Stimulated activated naive CD4-positive, alpha-beta T cell (primary cell): ENCODE data around the gene TCTN3.
"Not testable (repeated sequence)": the region's sequence is repeated elsewhere in the genome, so short reads cannot be mapped to it uniquely, and the experiment has no call there.

Source experiments
- DNase-seq, 6 experiments: peaks; one replicate each; lab custom pipeline; 2025; lab: John Stamatoyannopoulos, UW

TCTN3 gene, protein sequence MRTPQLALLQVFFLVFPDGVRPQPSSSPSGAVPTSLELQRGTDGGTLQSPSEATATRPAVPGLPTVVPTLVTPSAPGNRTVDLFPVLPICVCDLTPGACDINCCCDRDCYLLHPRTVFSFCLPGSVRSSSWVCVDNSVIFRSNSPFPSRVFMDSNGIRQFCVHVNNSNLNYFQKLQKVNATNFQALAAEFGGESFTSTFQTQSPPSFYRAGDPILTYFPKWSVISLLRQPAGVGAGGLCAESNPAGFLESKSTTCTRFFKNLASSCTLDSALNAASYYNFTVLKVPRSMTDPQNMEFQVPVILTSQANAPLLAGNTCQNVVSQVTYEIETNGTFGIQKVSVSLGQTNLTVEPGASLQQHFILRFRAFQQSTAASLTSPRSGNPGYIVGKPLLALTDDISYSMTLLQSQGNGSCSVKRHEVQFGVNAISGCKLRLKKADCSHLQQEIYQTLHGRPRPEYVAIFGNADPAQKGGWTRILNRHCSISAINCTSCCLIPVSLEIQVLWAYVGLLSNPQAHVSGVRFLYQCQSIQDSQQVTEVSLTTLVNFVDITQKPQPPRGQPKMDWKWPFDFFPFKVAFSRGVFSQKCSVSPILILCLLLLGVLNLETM

DNA sequence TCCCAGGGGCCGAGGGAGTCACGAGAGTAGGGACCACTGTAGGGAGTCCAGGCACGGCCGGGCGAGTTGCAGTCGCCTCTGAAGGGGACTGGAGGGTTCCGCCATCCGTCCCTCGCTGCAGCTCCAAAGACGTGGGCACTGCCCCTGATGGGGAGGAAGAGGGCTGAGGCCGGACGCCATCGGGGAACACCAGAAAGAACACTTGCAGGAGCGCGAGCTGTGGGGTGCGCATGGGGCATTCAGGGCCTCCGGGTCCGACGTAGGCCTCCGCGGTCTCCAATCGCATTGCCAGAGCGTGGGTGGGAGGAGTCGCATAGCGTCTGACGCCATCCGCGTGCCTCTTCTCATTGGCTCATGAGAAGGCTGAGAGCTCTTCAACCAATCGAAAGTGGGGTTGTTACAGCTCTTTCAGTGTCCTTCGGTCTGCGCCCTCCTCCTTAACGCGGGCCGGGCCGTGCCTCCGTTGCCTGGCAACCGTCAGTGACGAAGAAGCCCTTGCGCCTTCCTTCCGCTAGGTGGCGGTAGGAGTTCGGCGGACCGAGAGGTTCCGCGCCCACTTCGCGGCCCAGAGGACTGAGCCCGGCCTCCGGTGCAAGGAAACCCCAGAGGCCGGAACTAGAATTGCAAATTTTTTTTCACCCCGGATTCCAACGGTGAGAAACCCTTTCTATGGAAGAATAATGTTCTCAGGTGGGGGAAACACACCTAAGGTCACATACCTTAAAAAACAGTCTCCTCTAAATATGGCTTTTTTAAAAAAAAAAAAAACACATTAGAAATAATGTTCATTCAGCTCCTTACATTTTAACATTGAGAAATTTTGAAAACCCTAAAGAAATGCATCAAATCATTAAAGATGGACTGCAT is at the start of gene TCTN3:
Gene TCTN3 (minus strand): TSS at position 260 of the 867 bp plus-strand sequence. CDS start 28 bp downstream, at position 232.
- DNase-seq = peak; percentile 85 to 98 (median 96)

DNA sequence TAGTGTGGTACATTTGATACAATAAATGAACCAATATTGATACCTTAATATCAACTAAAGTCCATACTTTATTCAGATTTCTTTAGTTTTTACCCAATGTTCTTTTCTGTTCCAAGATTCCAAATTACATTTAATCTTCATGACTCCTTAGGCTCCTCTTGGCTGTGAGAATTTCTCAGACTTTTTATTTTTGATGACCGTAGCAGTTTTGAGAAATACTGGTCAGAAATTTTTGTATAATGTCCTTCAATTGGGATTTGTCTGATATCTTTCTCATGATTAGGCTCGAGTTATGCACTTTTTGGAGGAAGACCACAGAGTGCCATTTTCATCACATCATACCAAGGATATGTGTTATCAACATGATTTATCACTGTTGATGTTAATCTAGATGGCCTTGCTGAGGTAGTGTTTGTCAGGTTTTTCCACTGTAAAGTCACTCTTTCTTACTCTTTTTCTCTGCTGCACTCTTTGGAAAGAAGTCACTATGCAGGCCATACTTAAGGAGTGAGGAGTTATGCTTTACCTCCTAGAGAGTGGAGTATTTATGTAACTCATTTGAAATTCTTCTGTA is 49.3 kb upstream of the TCTN3 start:
- no peak for DNase-seq

DNA sequence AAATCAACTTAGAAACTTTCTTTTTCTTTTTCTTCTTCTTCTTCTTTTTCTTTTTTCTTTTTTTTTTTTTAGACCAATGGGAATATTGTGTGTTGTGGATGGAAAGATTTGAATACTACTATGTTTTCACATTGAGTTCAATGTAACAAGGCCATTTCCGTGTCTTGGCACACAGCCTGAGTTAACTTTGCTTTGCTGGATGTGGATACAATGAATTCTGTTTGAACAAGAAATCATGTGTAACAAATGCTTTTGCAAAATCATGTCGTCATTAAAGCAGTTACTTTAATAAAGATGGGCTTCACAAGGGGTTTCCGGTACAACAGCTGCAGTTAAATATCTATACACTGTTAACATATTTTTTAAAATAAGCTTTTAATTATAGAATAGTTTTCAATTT is 48.8 kb upstream of the TCTN3 start:
- no peak for DNase-seq

DNA sequence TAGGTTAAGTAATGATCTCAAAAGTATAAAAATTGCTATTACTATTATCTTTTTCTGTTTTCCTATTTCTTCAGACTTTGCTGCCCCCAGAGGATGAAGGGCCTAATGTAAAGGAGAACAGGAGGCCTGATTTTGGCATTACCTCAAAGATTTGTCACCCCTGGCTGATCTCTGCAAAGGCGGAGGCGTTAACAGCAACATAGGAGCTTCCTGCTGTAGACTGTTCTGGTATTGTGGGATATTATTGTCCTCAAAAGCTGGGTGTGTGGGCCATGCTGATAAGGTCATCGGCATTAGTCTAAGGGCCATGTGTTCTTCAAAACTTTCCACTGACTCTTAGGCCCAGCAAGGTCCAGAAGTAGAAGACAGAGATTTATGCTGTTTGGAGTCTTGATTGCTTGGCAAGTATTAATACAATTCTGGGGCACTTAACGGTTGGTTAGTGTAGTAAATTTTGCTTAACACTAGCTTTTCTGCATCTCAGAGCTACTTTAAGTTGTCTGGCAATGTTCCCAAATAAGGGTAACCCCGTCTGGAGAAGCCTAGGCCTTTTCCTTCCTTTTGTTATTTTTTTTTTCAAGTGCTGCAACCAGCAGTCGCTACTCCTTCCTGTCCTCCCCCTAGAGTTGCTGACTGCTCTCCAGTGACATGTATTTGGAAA is 48.2 kb upstream of the TCTN3 start:
- DNase-seq = no peak

DNA sequence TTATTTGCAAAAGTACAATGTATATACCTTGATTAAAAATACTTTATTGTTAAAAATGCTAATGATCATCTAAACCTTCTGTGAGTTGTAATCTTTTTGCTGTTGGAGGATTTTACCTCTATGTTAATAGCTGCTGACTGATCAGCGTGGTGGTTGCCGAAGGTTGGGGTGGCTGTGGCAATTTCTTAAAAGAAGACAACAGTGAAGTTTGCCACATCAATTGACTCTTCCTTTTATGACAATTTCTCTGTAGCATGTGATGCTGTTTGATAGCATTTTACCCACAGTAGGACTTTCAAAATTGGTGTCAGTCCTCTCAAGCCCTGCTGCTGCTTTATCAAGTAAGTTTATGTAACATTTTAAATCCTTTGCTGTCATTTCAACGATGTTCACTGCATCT is 45.3 kb upstream of the TCTN3 start:
- DNase-seq = no peak

DNA sequence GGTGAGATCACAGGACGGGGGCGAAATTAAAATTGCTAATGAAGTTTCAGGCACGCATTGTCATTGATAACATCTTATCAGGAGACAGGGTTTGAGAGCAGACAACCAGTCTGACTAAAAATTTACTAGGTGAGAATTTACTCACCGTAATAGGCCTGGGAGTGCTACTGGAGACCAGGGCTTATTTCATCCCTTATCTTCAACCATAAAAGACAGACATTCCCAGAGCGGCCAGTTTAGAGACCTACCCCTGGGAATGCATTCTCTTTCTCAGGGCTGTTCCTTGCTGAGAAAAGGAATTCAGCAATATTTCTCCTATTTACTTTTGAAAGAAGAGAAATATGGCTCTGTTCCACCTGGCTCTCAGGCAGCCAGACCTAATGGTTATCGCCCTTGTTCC is 39.2 kb upstream of the TCTN3 start:
- DNase-seq = not testable (repeated sequence)

DNA sequence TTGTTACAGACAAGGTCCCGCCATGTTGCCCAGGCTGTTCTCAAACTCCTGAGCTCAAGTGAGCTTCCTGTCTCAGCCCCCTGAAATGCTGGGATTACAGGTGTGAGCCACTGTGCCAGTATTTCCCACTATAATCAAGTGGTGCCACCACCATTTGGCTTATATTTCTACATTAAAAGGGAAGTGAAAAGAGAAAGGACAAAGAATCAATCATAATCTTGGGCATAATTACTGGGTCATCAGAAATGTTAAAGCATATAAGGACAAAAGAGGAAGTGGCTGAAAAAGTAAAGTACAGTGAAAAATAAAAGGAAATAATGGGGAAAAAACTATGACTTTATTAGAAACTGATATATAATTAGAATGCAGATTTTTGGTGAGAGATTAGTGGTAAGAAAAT is 36.5 kb upstream of the TCTN3 start:
- DNase-seq = no peak

DNA sequence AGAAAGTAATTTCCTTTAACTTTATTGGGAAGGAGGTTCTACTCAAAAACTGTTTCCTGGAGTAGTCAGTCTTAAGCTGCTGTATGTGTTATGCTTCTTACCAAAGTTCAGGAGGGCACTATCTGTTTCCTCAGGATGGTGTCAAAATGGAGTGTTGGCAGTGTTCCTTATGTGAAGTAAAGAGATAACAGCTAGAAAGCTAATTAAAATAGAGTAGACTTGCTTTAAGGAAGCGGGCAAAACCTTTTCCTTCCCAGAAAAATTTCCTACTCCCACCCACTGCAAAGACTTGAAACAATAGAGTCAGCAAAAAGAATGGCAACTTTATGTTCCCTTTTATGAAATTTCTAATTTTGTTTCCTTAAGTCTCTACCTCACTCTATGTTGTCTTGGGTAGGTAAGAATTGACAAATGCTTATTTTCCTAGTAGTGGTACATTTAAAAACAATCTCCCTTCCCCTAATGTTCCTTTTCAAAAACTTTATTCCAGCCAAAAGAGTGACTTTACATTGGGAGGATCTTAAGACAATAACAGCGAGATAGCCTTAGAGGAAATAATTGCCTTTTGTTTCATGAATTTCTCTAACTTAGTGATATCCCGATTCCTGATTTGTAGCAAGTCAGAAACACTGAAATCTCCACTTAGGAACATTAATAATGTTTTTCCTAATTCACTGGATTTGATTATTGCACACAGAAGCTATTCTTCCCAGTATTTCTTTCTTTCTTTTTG is 35.8 kb upstream of the TCTN3 start:
- DNase-seq = no peak

DNA sequence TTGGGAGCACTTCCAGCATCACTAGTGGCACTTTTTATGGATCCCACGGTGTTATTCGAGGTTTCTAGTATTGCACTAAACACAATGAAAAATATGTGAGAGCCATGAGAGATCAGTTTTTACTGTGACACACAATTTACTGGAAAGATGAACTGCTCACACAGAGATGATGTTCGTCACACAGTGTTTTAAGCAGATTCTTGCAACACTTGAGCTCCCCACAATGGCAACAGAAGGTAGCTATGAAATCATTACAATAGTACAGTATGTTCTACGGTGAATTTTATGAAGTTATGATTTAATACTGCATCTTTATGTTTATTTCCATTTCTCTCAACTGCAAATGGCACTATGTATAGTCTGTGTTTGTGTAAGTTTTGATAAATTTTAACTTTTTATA is 34.8 kb upstream of the TCTN3 start:
- no peak for DNase-seq

DNA sequence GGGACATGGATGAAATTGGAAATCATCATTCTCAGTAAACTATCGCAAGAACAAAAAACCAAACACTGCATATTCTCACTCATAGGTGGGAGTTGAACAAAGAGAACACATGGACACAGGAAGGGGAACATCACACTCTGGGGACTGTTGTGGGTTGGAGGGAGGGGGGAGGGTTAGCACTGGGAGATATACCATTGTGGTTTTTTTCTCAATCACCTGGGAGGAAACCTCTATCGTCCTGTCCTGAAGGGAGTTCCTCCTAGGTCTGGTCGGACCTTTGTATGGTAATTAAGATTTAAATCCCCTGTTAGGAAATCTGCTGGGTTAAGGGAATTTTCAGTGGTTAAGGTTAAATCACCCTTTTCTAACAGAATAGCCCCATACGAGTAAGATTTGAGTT is 28.8 kb upstream of the TCTN3 start:
- not testable (repeated sequence) for DNase-seq

DNA sequence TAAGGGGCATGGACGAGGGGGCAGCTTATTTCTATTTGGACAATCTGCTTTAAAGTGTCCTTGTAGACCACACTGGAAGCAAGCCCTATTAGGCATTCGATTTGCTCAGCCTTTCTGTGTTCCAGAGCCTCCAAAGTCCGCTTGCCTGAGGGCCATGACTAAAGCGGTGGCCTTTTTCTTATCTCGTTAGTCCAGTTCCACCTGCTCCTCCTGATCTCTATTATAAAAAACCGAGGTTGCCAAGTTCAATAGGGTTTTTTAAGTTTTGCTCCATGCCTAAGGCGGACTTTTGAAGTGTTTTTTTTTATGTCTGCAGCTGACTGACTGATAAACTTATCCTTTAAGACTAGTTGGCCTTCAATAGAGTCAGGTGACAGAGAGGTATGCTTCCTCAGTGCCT is 27.0 kb upstream of the TCTN3 start:
- not testable (repeated sequence) for DNase-seq

DNA sequence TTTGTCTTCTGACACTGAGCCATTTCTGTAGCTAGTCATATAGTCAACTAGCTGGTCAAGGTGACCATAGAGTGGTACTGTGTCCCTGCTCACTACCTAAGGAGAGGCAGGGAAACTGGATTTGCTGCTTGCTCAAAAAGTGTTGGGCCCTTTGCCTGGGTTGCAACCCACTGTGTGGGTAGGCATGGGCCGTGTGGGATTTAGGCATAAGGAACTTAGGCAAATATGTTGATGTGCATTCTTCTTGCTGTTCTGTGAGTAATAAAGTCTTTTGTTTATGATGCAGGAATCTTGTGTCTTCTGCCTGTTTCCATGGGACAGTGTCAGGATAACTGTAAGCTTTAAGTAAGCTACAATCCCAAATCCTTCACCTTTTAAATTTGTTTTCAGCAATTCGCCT is 23.1 kb upstream of the TCTN3 start:
- DNase-seq = no peak

DNA sequence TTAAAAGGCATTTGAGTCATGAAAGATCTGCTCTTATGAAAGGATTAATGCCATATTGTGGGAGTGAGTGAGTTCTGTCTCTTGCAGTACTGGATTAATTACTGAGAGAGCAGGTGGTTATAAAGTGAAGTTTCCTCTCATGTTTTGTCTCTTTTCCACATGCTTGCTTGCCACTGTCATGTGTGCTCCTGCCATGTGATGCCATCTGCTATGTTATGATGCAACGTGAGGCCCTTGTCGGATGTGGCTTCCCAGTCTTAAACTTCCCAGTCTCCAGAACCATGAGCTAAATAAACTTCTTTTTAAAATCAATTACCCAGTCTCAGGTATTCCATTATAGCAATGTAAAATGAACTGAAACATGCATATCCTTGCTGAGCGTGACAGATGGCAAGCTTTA is 22.7 kb upstream of the TCTN3 start:
- no peak for DNase-seq

DNA sequence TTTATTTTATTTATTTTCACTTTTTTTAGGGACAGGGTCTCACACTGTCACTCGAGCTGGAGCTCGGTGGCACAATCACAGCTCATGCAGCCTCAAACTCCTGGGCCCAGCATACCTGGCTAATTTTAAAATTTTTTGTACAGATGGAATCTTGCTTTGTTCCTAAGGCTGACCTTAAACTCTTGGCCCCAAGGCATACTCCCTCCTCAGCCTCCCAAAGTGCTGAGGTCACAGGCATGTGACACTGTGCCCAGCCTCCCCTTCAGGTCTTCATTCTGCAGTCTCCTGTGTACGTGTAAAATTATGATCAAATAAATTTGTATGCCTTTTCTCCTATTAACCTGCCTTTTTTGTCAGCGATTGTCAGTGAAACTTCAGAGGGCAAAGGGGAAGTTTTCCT is 17.8 kb upstream of the TCTN3 start:
- no peak for DNase-seq

DNA sequence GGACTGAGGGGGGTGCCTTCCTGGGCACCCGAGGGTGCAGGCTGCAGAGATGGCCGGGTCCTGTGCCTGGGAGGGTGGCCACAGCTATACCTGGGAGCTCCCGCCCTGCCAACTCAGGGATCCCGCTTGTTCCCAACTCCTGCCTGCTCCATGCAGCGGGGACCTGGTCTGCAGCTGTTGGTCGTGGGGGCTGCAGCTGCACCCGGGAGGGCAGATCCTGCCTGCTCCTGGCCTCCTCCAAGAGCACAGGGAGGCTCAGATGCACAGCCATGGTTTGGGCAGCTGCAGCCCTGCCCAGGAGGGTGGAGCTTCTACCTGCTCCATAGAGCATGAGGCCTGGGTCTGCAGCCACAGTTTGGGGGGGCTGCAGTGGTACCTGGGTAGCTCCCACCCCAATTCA is 13.3 kb upstream of the TCTN3 start:
- DNase-seq = no peak

DNA sequence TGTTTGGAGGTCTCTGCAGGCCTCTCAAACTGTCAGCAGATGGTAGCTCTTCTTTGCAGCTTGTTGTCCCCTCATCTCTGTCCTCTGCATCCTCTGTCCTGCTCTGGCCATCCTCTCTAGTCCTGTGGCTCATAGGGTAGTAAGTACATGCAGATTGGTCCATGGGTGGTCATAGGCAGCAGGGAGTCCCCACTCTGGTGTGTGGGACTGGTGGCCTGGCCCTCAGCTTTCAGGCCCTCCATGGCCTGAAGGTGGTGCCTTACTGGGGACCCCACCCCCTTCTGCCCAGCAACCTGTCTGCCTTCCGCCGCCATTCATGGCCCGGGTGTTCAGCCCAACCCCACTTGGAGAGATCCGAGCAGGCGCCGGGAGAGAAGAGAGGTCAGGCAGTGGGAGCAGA is 12.8 kb upstream of the TCTN3 start:
- DNase-seq = no peak

DNA sequence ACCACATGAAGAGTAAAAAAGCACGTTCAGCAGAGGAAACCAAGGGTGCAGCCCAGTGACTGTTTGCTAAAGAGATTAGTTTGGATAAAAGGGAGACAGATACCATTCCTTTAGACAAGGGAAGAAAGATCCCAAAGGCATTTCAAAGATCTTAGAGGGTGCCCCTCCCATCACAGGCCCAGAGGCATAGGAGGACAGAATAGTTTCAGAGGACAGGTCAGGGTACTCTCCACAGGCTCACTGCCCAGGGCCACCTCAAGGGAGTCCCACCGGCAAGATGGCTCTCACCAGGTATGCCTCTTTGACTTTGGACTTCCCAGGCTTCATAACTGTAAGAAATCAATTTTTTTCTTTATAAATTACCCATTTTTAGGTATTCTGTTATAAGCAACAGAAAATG is 4.7 kb upstream of the TCTN3 start:
- DNase-seq = no peak

DNA sequence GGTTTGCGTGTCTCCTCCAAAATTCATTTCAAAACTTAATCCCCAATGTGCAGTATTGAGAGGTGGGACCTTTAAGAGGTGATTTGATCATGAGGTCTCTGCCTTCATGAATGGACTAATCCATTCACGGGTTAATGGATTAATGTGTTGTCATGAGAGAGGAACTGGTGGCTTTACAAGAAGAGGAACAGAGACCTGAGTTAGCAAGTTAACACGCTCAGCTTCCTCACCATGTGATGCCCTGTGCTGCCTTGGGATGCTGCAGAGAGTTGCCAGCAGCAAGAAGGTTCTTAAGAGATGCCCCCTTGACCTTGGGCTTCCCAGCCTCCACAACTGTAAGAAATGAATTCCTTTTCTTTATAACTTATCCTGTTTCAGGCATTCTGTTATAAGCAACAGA is 3.7 kb upstream of the TCTN3 start:
- no peak for DNase-seq

DNA sequence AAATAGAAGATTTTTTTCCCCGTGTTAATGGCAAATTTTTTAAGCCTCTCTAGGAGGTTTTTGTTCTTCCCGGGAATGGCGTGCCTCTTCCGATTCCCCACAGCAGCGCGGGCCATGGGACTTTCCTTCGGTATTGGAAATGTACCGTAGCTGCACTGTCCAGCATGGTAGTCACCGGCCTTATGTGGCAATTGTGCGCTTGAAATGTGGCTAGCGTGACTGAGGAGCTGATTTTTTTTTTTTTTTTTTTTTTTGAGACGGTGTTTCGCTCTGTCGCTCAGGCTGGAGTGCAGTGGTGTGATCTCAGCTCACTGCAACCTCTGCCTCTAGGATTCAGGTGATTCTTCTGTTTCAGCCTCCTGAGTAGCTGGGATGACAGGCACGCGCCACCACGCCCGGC is 938 bp upstream of the TCTN3 start:
- no peak for DNase-seq

DNA sequence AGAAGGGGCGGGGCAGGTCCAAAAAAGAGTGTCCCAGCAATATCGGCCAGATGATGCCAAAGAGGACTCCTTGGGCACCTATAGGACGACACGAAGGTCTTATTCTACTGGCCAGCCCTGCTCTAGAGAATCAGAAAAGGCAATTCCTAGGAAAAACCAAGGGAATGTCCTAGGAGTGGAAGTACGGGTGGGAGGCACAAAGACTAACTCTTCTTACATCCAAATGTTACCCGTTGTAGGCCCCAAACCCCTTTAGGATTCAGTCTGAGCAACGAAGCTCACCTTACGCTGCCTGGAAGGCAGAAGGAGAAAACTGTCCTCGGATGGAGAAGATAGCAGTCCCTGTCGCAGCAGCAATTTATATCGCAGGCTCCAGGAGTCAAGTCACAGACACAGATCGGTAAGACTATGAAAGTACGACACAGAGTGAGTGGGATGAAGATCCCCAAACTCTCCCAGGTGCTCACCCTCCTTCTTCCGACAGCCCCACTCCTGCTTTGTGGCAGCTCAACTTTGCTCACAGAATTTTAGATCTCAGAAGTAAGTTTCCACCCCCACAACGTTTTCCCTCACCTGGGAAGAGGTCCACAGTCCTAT is 558 bp downstream of the TCTN3 start:
- peak in 2 of 6 experiments; percentile 6 to 39 for DNase-seq

DNA sequence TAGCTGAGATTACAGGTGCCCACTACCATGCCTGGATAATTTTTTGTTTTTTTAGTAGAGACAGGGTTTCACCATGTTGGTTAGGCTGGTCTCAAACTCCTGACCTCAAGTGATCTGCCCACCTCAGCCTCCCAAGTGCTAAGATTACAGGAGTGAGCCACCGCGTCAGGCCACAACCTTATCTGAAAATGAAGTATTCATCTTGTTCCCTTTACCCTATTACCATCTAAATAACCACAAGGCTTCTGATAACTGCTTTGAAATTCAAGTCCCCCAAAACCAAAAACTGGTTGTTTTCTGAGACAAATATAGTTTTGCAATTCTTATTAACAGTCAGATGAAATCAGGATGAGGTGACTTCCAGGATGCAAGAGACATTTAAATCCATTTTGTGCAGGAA is 2.4 kb downstream of the TCTN3 start:
- no peak for DNase-seq
